ENCODE results near the gene PSME3.
"Not testable (repeated sequence)": the region's sequence is repeated elsewhere in the genome, so short reads cannot be mapped to it uniquely, and the experiment has no call there.

The PSME3 gene

DNA sequence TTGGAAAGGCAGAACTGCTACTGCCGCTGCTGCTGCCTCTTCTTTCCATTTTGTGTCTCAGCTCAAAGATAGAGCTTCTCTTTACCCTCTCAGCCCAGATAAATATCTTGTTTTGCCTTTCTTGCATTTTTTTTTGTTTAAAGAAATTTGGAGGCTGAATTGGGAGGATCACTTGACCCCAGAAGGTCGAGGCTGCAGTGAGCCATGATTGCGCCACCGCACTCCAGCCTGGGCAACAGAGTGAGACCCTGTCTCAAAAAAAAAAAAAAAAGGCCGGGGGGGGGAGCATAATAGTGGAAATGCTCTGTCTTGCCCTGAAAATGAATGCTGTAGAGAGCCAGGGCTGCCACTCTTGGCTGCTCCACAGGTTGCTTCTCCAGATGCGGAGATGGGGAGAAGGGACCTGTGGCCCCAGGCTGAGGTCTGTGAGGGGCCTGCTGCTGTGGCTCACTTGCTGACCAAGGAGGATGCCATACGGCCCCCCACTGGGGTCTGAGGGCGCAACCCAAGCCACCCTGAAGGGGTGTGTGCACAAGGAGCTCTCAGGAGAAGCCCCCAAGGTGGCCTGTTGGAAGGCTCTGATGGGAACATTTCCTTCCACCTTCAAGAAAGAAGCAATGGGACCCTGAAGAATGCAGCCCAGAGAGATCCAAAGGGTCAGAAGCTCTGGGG lies 45.9 kb downstream of the PSME3 start:
- DNase-seq: no peak

DNA sequence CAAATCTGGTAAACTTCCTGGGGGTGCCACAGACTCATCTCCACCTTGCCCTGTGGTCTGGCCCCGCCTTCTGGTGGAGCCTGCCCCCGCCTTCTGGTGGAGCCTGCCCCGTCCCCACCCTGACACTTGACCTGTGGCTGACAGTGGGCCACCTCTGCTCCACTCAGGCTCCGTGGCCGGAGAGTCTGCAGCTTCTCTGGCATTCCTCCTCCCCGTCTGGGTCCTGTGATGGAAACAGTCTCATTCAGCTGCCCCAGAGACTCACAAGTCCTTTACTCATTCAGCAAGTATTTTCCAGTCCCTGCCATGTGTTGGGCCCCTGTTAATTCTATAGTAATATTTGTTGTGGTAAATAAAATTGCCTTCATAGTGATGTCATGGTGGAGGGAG lies 46.4 kb downstream of the PSME3 start:
- no peak for DNase-seq

DNA sequence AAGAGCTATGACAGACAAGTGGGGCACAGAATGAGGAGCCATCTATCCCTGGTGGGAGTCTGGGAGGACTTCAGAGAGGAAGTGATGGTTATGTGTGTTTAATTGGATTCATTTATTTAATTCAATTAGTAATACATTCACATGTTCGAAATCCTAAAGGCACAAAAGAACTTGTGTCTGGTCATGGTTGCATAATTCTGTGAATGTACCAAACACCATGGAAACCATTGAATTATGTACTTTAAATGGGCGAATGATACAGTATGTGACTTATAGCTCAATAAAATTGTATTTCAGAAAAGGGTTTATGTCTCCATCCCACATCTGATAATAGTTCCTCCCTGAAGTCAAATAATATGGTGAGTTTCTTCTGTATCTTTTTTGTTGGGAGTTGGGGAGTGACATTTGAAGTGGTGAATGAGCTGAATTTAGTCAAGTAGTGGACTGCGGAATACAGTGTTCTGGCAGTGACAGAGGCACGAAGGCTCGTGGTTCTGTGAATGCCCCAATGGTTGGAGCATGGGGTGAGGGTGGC lies 47.6 kb downstream of the PSME3 start:
- no peak for DNase-seq

GRCh38 chr17:42881706-42882105 lies 48.5 kb downstream of the PSME3 start:
- not testable (repeated sequence) for DNase-seq

GRCh38 chr17:42882166-42882565 lies 49.0 kb downstream of the PSME3 start:
- DNase-seq: no peak

GRCh38 chr17:42883802-42884558 lies 50.8 kb downstream of the PSME3 start:
- no peak for DNase-seq

DNA sequence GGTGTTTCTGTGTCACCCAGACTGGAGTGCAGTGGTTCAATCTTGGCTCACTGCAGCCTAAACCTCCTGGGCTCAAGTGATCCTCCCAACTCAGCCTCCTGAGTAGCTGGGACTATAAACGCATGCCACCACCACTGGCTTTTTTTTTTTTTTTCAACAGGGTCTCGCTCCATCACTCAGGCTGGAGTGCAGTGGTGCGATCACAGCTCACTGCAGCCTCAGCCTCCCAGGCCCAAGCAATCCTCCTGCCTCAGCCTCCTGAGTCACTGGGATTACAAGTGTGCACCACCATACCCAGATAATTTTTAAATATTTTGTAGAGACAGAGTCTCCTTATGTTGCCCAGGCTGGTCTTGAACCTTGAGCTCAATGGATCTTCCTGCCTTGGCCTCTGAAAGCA lies 52.6 kb downstream of the PSME3 start:
- not testable (repeated sequence) for DNase-seq

DNA sequence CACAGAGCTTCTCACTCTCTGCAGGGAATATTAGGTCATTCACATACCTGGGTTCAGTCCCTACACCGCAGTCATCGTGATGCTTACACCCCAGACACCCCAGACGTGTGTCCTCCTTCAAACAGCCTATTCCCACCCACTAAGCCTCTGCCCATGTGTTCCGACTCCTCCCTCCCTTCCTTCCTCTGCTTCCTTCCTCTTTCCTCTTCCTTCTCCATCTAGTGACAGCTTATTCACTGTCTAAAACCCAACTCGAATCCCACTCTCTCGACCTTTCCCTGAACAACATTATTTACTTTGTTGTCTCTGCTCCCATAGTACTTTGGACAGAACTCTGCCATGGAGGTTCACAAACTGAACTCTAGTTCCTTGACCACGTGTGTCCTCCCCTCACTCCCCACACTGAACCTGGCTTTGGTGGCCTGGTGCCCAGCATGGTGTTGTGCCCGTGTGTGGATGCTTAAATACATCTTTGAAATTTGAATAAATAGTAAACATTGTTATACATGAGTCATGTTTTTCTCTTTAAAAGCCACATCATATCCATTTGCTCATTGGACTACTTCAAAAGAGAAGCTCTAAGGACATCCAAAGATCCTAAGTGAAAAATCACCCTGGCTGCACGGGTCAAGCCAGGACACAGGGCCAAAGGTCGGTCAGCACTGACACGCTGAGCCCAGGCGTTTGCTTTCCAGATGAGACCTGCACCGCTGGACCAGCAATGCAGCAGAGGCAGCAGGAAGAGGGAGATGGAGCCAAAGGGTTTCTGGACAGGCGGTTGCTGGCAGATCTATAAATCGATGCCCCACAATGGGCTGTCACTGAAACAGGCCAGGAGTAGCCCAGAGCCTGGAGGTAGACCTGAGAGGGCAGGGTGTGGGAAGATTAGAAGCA lies 53.3 kb downstream of the PSME3 start:
- no peak for DNase-seq

DNA sequence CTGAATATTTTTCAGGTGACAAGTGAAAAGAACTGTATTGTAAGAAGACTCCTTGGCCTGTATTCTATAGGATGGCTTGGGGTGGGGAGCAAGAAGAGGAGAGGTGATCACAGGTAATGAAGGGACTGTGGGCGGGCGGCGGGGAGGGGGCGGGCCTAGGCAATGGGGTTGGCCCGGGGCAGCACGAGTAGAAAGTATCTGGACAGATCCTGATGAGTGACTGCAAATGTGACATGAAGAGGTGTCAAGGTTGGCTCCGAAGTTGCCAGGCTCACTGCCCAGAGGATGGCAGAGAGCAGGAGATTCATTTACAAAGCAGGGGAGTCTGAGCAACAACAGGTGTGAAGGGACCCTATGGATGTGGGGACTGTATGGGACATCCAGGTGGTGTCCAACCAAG lies 56.6 kb downstream of the PSME3 start:
- no peak for DNase-seq

DNA sequence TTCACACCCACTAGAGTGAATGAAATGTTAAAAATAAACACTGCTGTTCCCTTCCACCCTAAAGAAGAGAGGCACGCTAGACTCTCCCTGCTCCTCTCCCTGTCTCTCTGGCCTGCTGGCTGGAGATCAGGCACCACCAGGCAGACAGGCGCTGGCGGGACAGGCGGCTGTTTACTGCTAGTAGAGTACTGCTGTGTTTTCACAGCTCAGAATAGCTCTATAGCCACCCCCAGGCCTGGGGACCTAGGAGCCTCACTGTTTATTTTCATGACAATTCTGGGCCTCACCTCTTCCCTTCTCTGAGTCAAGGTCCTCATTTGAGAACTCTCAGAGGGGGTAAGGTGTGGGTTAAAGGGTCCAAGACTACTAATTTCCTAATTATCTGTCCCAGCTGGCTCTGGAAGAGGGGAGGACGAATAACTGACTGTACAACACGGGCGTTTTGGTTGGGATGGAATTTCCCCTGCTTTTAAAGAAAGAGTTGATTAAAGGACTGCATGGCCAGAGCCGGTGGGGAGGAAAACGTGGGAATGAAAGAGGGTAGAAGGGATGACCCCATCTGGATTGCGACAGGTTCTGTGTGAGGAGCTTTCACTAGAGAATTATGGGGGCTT lies 58.4 kb downstream of the PSME3 start:
- no peak for DNase-seq

DNA sequence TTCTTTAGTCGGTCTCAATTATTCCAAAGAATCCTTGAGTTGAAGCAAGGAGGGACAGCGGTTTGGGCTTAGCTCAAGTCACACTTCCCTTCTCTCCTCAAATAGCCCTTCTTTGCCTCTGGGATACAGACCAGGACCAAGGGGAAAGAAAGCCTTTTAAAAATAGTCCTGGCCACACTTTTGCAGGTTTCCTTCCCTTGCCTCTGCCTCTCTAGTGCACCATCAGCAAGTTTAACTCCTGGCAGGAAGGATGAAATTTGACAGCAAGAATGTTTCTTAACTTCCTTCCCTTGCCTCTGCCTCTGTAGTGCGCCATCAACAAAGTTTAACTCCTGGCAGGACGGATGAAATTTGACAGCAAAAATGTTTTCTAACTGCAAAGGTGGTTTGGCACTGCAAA lies 60.2 kb downstream of the PSME3 start:
- DNase-seq: no peak
